Fibroblast of villous mesenchyme (primary cell): ENCODE results near the gene PPRC1. TPM values are rescaled to one million over a fixed set of nuclear protein-coding genes. Genes with fewer than 3 reads are reported as not detected.

ENCODE experiments used
- DNase-seq: peaks from one replicate; pipeline ENCODE4 v3.0.0-alpha.2; 2010; ENCODE audit warnings: low read depth
- H3K4me3 ChIP-seq: 2 replicates; pipeline ENCODE4 v1.5.1; 2011; ENCODE audit warnings: low read depth, mild to moderate bottlenecking, low read length
- total RNA-seq: library from RNA; depleted of rRNA; stranded (reverse); fragments of >200 nt; gene quantifications from 2 replicates; pipeline ENCODE4 v1.2.3, GENCODE V29; 2012
- TF ChIP-seq, protein P1 (sequence below): IDR thresholded peaks from 2 replicates; pipeline ENCODE4 v1.5.1; 2012; ENCODE audit warnings: low read depth, mild to moderate bottlenecking, low read length; ENCODE audit not compliant: insufficient read depth

The PPRC1 gene
- total RNA-seq, 1 donor: 28.5 TPM

DNA sequence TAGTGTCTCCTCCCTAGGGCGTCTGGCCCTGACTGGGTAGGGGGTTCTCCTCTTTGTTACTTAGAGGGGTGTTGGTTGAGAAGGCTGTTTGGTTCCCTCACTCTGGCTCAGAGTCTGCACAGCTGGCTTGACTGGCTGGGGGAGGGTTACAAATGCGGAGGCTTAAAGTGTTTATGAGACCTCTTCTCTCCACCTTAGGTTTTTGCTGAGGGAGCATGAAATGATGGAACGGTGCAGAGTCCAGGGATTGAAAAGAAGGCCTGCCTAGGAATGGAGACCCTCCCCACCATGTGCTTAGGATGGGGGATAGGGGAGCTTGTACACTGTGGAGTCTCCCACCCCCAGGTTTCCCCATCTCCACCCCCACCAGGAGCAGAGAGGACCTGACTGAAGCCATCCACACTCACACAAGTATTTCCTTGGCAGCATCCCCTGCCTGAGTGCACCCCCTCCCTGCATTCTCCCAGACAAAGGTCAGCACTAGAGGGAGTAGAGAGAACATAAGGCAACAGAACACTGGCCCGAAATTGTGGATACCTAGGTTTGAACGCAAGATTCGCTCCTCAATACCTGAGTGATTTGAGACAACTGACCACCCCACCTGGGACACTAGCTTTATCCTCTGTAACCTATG lies 11.0 kb upstream of the PPRC1 start:
- H3K4me3 ChIP-seq: peak overlapping the region; percentile 73
- DNase-seq: peak; percentile 78

DNA sequence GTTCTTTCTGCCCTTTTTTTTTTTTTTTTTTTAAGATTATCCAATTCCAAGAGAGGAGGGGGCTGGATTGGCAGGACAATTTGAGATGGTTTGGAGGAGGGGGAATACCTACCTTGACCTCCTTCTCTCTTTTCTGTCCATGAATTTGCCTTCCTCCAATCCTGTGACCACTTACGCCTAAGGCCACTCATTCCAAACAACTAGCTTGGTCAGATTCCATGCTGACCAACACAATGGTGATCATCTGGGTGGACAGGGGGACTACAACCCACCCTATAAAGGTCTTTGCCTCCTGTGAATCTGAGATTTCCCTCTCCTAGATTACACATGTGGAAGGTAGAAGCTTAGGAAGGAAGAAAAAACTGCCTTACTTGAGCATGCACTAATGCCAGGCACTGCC lies 10.4 kb upstream of the PPRC1 start:
- no peak overlapping the region for H3K4me3 ChIP-seq
- DNase-seq: no peak
- TF ChIP-seq, protein P1, sequence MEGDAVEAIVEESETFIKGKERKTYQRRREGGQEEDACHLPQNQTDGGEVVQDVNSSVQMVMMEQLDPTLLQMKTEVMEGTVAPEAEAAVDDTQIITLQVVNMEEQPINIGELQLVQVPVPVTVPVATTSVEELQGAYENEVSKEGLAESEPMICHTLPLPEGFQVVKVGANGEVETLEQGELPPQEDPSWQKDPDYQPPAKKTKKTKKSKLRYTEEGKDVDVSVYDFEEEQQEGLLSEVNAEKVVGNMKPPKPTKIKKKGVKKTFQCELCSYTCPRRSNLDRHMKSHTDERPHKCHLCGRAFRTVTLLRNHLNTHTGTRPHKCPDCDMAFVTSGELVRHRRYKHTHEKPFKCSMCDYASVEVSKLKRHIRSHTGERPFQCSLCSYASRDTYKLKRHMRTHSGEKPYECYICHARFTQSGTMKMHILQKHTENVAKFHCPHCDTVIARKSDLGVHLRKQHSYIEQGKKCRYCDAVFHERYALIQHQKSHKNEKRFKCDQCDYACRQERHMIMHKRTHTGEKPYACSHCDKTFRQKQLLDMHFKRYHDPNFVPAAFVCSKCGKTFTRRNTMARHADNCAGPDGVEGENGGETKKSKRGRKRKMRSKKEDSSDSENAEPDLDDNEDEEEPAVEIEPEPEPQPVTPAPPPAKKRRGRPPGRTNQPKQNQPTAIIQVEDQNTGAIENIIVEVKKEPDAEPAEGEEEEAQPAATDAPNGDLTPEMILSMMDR: no peak

More for the DNA sequence above, 11.0 kb upstream of the PPRC1 start:
- TF ChIP-seq, protein P1: peak; percentile 38

DNA sequence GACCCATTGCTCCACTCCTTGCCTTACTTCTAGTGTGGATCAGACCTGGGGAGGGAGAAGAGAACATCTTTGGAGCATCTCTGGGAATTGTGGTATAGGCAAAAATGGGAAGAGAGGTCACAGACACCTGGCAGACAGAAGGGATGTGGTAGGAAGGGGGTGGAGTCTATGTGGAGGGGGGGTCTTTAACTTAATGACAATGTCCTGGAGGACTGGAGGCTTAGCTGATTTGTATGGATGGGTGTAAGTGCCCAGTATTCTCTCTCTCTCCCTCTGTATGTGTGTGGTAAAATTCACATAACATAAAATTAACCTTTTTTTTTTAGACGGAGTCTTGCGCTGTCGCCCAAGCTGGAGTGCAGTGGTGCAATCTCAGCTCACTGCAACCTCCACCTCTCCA lies 9.6 kb upstream of the PPRC1 start:
- DNase-seq: no peak
- TF ChIP-seq, protein P1: no peak
- H3K4me3 ChIP-seq: no peak overlapping the region

DNA sequence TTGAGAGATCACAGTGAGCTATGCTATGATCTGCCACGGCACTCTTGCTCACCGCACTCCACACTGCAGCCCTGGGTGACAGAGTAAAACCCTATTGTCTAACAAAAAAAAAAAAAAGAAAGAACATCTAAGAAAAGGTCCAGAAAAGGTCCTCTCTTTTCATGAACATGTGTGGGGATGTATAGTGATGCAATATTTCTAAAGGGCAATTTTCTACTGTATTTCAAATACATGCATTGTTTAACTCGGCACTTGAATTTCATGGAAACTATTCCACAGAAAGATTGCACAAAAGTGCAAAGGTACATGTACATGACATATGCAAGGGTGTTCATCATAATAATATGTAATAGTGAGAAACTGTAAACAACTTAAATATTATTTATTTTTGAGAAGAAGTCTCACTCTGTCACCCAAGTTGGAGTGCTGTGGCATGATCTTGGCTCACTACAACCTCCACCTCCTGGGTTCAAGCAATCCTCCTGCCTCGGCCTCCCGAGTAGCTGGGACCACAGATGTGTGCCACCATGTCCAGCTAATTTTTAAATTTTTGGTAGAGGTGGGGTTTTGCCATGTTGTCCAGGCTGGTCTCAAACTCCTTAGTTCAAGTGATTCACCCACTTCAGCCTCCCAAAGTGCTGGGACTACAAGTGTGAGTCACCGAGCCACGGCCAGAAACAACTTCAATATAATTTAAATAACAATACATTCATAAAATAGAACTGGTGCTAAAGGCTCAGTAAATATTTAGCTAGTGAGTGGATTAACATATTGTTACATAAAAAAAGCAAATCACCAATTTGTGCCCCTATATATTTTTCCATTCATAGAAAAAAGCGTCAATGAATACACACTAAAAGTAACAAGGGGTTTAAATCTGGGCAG lies 1.3 kb upstream of the PPRC1 start:
- DNase-seq: no peak
- H3K4me3 ChIP-seq: no peak overlapping the region
- TF ChIP-seq, protein P1: no peak

DNA sequence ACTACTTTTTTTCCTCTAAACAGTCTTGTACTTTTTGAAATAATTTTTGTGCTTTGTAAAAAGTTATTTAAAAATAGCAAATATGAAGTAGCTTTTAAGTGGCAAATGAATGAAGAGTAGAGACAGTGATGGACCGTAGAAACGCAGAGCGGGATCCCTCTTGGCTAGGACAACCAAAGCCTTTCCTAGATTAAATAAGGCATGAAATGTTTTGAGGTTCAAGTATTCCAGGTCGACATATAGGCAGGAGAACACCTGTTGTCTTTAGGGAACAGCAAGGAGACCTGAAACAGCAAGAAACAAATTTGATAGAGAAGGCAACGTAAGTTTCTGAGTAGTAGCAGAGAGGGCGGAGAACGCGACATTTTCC lies 662 bp upstream of the PPRC1 start:
- H3K4me3 ChIP-seq: peak overlapping the region; percentile 78
- no peak for DNase-seq
- TF ChIP-seq, protein P1: no peak

DNA sequence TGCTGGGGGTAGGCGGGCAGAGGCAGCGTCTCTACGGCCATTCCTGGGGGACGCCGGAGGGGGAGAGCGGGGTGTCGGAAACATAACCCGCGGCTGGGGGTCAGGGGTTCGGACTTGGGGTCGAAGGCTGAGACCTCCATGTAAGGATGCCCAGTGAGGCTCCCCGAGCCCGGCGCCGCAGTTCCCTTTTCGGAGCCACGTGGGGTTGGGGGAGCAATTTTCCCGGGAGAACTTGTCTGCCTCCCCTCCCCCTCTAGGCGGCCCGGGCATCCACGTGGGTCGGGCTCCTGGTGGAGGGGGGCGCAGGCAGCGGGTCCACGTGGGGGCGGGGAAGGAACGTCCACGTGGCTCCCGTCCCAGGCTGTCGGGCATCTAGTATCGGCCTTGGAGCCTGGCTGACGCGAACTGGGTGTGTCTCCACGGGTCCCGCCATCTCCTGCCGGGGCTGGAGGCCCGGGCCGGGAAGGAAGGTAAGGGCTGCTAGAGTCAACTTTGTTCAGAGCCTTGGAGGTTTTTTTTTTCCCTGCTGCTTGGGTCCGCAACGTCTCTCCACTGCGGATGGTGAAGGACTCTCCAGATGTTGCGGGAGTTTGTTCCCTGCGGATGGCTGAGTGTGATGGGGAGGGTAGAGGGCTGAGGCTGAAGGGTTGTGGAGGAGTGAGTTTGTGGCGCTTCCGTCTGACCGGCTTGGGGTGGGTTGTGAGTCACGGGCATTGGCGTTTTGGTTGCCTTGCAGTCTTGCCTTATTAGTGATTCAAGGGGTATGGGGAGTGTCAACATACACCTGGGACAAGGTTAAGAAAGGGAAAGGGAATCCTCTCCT lies 744 bp downstream of the PPRC1 start:
- H3K4me3 ChIP-seq: peak overlapping the region; percentile 78
- peak; percentile 79 for DNase-seq
- TF ChIP-seq, protein P1: no peak
